Measurements from ENCODE around the gene SNX5.

The SNX5 gene

GRCh38 chr20:17939622-17940223 lies 28.9 kb downstream of the SNX5 start:
- DNase-seq, result no peak

GRCh38 chr20:17938871-17939619 lies 29.5 kb downstream of the SNX5 start:
- DNase-seq, result peak; percentile 49

- no peak for DNase-seq
Measured at GRCh38 chr20:17936761-17937732, 31.5 kb downstream of the SNX5 start.

- DNase-seq, result no peak
Measured at GRCh38 chr20:17936286-17936760, 32.3 kb downstream of the SNX5 start.

- DNase-seq, result no peak
Measured at GRCh38 chr20:17935761-17936160, 32.8 kb downstream of the SNX5 start.

- no peak for DNase-seq
Measured at GRCh38 chr20:17935186-17935585, 33.4 kb downstream of the SNX5 start.

GRCh38 chr20:17934141-17934862 lies 34.3 kb downstream of the SNX5 start:
- DNase-seq, result no peak

- DNase-seq, result no peak
Measured at GRCh38 chr20:17933711-17934110, 34.9 kb downstream of the SNX5 start.

GRCh38 chr20:17933121-17933520 lies 35.5 kb downstream of the SNX5 start:
- DNase-seq, result no peak

GRCh38 chr20:17932396-17932795 lies 36.2 kb downstream of the SNX5 start:
- DNase-seq, result no peak

- DNase-seq, result no peak
Measured at GRCh38 chr20:17931513-17931912, 37.1 kb downstream of the SNX5 start.

- no peak for DNase-seq
Measured at GRCh38 chr20:17928633-17929311, 39.8 kb downstream of the SNX5 start.

- DNase-seq, result no peak
Measured at GRCh38 chr20:17928211-17928611, 40.4 kb downstream of the SNX5 start.

- no peak for DNase-seq
Measured at GRCh38 chr20:17925940-17926300, 42.7 kb downstream of the SNX5 start.

GRCh38 chr20:17925141-17925939 lies 43.3 kb downstream of the SNX5 start:
- no peak for DNase-seq

- DNase-seq, result no peak
Measured at GRCh38 chr20:17921774-17922173, 46.8 kb downstream of the SNX5 start.

- no peak for DNase-seq
Measured at GRCh38 chr20:17919149-17919548, 49.4 kb downstream of the SNX5 start.

- no peak for DNase-seq
Measured at GRCh38 chr20:17917832-17918618, 50.6 kb downstream of the SNX5 start.

- DNase-seq, result no peak
Measured at GRCh38 chr20:17916433-17916891, 52.1 kb downstream of the SNX5 start.

GRCh38 chr20:17914957-17915356 lies 53.6 kb downstream of the SNX5 start:
- no peak for DNase-seq
